Stimulated activated CD4-positive, alpha-beta T cell treated with anti-CD3 and anti-CD28 coated beads, Interleukin-1b, Interleukin-23, amount 100 ng/mL, for 24 hours (primary cell): ENCODE results near the gene AMACR.
"Not testable (repeated sequence)": the region's sequence is repeated elsewhere in the genome, so short reads cannot be mapped to it uniquely, and the experiment has no call there.

Experiments
- DNase-seq, 4 experiments: peaks; one replicate each; pipeline ENCODE4 v3.0.0-alpha.2; 2020; ENCODE audit warnings: low read depth in 4 of 4, low spot score in 1 of 4

The AMACR gene

DNA sequence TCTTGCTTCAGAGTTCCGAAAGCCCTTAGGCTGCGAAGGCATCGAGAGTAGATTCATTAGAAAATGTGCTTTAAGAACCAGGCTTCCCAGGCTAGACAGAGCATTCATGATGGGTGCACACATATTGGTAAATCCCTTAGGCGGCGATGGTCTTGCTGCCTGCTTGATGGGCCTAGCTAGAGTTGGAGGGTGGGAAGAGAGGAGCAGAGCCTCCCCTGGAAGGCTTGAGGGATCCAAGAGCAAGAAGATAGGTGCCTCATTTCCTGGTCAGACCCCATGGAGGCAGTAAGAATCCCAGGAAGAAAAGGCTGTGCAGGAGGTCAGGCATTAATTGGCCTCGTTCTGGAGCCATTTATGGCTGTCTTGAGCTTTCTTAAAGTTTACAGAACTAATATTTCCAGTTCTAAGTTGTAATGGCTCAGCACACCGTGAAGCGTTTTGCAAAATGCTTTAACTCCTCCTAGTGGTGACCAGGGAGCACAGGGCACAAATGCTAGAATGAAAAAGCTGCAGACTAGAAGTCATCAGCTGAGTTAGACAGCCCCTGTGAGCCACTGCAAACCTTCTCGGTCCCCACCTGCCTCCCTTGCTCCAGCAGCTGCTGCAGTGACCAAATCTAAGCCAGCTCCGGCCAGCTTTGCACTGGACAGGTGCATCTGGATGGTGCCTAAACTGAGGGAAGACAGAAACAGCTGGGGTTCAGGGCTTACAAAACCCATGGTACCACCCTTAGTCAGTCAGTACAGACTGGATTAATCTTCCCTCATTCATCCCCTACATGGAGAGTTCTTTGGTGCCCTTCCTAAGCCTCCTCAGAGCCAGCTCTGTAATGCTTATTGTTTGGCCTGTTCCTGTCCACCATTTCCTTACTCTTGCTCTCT, 38.0 kb downstream of the AMACR start:
- no peak for DNase-seq

DNA sequence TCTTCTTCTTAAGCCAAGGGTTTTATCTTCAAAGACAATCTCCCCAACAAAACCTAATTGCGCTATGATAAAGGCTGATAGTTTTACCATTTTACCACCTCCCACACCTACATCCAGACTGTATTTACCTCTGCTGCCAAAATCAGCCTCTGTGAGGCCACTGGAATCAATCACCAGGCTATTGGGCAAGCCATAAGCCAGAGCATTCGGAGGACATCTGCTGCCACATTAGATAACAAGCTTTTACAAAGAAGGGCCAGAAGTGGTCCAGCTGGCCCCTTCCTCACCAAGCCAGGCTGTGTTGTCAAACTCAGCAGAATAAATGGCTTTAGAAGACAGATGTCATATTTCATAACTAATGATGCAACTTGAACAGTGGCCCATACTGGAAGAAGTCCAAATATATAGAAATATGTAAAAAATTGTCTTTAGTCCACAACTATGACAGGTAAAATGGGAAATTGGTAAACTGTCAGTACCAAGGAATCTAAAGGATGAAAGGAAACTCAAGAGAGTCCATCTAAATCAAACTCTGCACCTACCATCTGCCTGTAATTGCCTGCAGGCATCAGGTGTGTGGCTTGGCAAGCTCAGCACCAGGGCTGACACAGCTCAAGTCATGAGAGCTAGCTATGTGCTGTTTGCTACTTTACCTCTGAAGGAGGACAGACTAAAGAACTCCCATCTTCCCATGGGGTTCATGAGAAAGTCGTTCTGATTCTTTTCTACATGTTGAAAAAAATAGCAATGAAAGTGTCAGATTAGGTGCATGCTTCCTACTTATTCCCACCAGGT, 39.4 kb downstream of the AMACR start:
- no peak for DNase-seq

DNA sequence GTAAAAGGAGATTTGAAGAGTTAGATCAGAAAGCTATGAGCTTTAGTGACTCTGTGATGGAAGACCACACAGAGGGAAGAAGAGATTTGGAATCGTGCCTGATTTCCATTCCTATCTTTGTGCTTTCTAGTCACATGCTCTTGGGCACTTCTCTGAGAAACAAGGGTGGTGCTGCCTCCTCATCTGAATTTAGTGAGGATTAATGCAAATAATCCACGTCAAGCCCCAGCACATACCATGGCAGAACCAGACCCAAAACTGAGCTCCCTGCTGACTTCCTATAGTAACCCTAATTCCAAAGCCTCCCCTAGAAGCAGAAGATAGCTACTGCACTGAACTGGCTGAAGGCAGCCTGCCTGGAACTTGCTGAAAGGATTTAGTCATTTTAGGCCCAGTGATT, 41.0 kb downstream of the AMACR start:
- DNase-seq = no peak

- DNase-seq = no peak
Observed at GRCh38 chr5:33964132-33964700, 43.6 kb downstream of the AMACR start.

GRCh38 chr5:33958176-33958575, 49.7 kb downstream of the AMACR start:
- DNase-seq = no peak

- no peak for DNase-seq
Observed at GRCh38 chr5:33957577-33958150, 50.2 kb downstream of the AMACR start.

GRCh38 chr5:33952175-33952574, 55.7 kb downstream of the AMACR start:
- not testable (repeated sequence) for DNase-seq

DNA sequence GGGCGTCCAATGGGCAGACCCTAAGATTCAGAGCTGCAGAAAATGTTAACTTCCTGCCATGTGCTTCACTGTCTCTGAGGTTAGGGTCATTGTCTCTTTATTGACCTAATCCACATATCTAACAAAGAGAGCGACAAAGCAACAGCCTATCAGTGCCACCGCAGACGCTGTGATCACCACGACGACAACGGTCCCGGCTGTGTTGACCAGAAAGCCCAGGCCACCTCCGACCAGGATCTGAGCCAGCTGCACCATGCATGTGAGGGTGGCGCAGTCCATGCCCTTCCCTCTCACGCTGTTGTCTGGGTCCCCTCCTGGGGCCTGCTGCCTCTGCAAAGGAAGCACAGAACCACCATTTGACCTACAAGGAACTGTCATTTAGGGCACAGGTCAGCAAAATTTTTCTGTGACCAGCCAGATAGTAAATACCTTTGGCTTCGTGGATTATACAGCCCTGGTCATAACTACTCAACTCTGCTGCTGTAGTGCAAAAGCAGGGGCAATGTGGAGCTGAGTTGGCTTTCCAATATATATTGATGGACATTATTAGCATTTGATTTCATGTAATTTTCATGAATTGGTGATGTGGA, 63.2 kb downstream of the AMACR start:
- DNase-seq = no peak

- DNase-seq = no peak
Observed at GRCh38 chr5:33941090-33941489, 66.8 kb downstream of the AMACR start.

- DNase-seq = no peak
Observed at GRCh38 chr5:33939556-33940262, 68.1 kb downstream of the AMACR start.

DNA sequence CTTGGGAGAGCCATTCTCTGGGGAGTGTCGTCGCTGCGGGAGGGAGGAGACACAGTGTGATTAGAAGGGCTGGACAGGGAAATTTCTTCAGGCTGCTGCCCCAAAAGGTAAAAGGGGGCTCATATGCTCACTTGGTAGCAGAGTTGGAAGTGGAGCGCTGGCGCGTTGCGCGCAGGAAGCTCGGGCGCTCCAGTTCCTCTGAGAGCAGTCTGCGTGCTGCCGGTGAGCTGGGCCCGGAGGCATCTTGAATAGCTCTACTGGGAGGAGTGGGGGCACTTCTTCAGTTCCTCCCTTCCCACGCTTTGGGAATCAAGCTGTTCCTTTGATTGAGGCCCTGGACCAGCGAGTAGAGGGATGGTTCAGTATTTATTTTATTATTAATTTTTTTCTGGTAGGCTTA, 69.0 kb downstream of the AMACR start:
- no peak for DNase-seq

DNA sequence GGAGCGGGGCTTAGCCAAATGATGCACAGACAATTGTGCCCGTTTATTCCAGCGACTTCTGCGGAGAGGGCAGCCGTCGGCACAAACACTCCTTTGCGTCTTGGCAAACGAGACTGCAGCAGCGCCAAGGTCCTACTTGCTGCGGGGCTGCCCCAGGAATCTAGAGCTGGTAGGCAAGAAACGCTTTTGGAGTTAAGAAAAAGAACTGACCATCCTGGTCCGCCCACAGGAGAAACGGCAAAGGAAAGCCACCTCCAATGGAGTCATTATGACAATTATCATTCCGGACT, 69.4 kb downstream of the AMACR start:
- DNase-seq = no peak

GRCh38 chr5:33937707-33938506, 69.9 kb downstream of the AMACR start:
- DNase-seq = no peak

GRCh38 chr5:33937017-33937706, 70.7 kb downstream of the AMACR start:
- no peak for DNase-seq

- no peak for DNase-seq
Observed at GRCh38 chr5:33936381-33937016, 71.4 kb downstream of the AMACR start, which contains the start of gene RXFP3. RXFP3 (plus strand) TSS chr5:33936386; CDS start chr5:33936741, 355 bp downstream.
